Central memory CD4-positive, alpha-beta T cell (primary cell): ENCODE data around the gene CLCNKB.

Source experiments
- DNase-seq: peaks from one replicate; pipeline ENCODE4 v3.0.0; 2022

The CLCNKB gene

GRCh38 chr1:16077406-16078245, 34.0 kb downstream of the CLCNKB start:
- no peak for DNase-seq

DNA sequence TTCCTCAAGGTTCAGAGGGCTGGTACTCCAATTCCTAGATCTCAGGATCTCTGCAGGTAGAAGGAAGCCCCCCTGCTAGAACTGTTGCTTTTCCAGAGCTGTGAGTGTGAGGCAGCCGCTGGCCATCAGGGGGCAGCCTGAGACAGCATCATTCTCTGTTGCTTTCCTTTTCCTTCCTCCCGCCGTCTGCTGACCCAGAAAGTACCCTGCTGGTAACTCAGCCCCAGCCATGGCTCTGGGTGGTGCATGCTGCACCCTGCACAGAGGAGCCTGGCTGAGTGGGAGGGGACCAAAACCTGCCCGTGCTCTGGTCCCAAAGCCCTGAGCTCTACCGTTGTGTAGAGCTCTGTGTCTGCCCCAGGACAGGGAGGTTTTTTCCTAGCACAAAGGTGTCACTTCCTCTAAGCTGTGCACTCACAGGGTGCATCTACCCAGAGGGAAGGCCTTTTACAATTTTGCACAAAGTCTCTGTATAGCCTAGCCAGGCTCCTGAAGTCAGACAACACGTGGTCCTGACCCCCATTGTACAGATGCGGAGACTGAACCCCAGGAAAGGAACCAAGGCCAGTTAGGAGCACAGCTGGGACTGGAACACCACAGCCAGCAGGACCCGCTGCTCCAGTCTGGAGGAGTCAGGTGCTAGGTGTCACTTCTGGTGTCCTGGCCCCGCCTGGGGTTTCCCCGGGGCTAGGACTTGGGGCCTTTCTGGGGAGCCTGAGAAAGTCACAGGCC, 35.5 kb downstream of the CLCNKB start:
- peak; percentile 59 for DNase-seq

DNA sequence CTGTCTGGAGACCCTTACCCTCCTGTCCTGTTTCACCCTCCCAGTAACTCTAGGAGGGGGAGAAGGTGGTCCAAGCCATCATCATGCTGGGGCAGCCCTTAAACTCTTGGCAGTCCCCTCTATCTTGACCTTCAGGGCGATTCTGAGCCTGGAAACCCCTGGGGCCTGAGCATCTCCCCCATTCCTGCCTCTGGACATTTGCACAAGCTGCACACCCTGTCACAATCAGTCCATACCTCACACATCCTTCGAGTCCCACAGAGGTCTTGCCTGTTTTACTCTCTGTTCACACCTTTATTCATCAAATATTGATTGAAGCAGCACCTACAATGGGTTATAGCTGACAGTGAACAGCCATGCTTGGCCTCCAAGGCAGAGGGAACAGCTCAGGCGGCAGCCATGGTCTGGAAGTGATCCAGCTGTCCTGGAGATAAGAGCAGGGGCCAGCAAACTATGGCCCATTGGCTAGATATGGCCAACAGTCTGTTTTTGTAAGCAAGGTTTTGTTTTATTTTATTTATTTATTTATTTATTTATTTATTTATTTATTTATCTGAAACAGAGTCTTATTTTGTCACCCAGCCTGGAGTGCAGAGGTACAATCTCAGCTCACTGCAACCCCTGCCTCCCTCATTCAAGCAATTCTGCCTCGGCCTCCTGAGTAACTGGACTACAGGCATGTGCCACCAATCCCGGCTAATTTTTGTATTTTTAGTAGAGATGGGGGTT, 37.0 kb downstream of the CLCNKB start:
- no peak for DNase-seq

GRCh38 chr1:16081636-16082035, 38.1 kb downstream of the CLCNKB start:
- DNase-seq = no peak

- peak; percentile 33 for DNase-seq
Measured at GRCh38 chr1:16082283-16083038, 38.9 kb downstream of the CLCNKB start.

GRCh38 chr1:16083486-16083885, 39.9 kb downstream of the CLCNKB start:
- DNase-seq = no peak

DNA sequence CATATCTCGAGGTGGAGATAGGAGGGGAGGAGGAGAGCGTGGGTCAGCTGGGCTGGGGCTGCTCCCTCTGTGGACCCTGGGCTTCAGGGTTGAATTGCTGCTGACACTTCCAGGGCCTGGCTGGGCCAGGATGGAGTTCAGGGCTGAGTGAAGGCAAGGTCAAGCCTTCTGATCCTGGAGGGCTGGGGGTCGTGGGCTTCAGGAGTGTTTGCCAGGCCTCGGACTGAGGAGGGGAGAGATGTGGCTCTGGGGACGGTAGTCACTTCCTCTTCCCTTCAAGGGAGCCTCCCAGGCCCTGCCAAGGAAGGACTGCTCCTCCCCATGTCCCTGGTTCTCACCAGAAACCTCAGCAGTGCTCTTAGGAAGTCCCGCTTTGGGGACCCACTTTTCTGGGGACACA, 41.9 kb downstream of the CLCNKB start:
- DNase-seq = no peak

DNA sequence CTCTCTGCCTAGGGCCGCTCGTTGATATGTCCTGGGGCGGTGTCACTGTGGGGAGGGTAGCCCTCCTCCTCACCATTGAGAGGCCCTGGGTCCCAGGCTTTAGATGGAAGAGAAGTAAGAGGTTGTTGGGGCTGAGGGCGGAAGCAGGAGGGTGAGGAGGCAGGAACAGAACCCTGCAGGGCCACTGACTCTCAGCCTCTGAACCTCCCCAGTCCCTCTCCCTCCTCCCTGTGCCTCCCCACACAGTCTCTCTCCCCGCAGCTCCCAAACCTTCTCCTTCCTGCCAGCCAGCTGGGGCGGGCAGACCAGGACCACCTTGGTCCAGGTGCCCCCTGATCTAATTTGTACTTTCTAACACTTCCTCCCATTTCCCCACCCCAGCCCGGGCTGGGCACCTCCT, 44.2 kb downstream of the CLCNKB start:
- DNase-seq = no peak

DNA sequence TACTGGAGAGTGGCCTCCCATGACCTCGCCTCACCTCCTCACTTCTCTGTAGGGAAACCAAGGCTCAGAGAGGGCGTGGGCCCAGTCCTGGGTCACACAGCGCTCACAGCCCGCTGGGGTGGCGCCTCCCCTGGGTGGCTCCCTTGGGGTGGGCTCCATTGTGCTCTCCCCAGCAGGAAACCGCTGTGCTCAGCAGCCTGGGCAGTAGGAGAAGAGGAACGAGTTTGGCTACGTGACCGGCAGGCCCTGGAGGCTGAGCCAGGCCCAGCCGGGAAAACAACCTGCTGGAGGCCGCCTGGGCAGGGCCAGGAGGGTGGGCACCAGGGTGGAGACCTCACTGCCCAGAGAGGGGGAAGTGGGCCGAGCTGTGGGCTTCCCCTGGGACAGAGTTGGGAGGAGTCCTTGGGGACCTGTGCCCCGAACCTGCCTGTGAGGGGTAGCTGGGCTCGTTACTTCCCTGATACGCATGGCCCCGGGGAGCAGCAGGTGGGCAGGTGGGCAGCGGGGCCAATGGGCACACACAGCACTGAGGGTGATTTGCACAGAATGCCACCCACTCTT, 44.8 kb downstream of the CLCNKB start:
- no peak for DNase-seq

GRCh38 chr1:16088996-16089395, 45.4 kb downstream of the CLCNKB start:
- no peak for DNase-seq

DNA sequence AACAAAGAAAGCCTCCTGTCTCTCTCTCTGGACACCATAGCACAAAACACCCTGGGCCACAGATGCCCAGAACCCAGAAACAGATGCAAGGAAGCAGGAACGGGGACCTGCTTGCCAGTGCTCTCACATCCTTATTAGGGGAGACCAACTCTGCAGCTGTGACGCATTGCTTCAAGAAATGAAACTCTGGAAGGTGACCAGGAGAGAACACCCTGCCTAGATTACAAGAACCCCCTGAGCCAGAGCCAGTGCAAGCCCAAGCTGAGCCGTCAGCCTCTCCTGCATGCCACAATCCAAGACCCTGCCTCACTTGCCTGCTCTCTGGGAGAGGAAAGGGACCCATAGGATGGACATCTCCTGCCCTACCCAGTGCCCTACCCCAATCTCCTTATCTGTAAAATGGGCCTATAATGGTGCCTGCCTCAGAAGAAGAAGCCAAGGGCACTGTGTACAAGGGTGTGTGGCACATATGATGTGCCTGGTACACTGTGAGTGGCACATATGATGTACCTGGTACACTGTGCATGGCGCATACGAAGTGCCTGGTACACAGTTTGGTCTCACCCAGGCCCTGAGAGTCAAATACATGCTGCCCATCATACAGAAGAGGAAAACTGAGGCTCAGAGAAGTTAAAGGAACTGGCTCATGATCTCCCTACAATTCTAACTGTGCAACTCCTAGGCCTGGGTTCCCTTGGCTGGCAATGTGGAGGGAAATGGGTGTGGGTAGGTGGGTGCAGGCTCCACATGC, 46.7 kb downstream of the CLCNKB start:
- no peak for DNase-seq

GRCh38 chr1:16091296-16091695, 47.7 kb downstream of the CLCNKB start:
- no peak for DNase-seq

GRCh38 chr1:16092097-16092922, 48.7 kb downstream of the CLCNKB start:
- no peak for DNase-seq

GRCh38 chr1:16092923-16093511, 49.4 kb downstream of the CLCNKB start:
- DNase-seq = no peak

- no peak for DNase-seq
Measured at GRCh38 chr1:16093611-16094010, 50.0 kb downstream of the CLCNKB start.

DNA sequence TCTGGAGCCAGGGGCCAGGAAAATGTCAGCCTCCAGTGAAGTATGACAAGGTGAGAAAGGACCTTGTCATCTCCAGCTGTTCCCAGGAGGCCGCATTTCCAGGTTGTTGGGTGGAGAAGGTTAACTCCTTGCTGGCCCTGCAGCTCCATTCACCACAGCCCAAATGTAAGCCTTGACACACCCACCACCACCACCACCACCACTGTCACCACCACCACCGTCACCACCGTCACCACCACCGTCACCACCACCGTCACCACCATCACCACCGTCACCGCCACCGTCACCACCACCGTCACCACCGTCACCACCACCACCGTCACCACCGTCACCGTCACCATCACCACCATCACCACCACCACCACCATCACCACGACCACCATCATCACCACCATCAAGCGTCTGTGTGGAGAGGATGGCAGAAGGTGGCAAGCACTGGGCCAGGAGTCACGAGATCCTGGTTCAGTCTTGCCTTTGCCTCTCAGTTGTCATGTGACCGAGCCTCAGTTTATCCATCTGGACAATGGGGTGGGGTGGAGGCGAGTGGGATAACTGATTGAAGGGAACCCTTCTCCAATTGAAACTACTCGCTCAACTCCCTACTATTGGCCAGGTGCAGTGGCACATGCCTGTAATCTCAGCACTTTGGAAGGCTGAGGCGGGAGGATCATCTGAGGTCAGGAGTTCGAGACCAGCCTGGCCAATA, 51.0 kb downstream of the CLCNKB start:
- DNase-seq = no peak

- DNase-seq = no peak
Measured at GRCh38 chr1:16095447-16095846, 51.9 kb downstream of the CLCNKB start.

DNA sequence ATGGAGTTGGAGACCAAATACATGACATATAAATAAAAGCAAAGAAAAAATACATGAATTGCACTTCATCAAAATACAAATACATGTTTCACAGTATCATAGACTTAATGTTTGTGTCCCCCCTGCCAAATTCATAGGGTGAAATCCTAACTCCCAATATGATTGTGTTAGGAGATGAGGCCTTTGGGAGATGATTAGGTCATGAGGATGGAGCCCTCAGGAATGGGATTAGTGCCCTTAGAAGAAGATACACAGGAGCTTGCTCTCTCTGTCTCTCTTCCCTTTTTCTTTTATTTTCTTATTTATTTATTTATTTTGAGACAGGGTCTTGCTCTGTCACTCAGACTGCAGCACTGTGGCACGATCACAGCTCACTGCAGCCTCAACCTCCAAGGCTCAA, 55.8 kb downstream of the CLCNKB start:
- DNase-seq = no peak

GRCh38 chr1:16101623-16102022, 58.0 kb downstream of the CLCNKB start:
- DNase-seq = no peak
